ENCODE data around the gene NUP107.

GRCh38 chr12:68789144-68789878 is 102.5 kb downstream of the NUP107 start:
- no peak for TF ChIP-seq ARNTL (CRISPR knock-in tag; IDR thresholded peaks at IDR 0.05; ENCODE audit: borderline replicate concordance, low read depth)
- no peak for TF ChIP-seq CREB5 (CRISPR knock-in tag; IDR thresholded peaks at IDR 0.05; ENCODE audit: low read depth)
- TF ChIP-seq PPARA (CRISPR knock-in tag; IDR thresholded peaks at IDR 0.05; ENCODE audit: borderline replicate concordance): no peak
- no peak for TF ChIP-seq PATZ1 (CRISPR knock-in tag; IDR thresholded peaks at IDR 0.05; ENCODE audit: borderline replicate concordance)
- no peak for TF ChIP-seq ZNF70 (CRISPR knock-in tag; IDR thresholded peaks at IDR 0.05)
- no peak for TF ChIP-seq CSRNP3 (CRISPR knock-in tag; IDR thresholded peaks at IDR 0.05)
- TF ChIP-seq CSDC2 (CRISPR knock-in tag; IDR thresholded peaks at IDR 0.05): no peak
- no peak for TF ChIP-seq ZNF8 (CRISPR knock-in tag; IDR thresholded peaks at IDR 0.05)
- TF ChIP-seq RARB (CRISPR knock-in tag; IDR thresholded peaks at IDR 0.05): no peak
- no peak for TF ChIP-seq POU6F1 (CRISPR knock-in tag; IDR thresholded peaks at IDR 0.05; ENCODE audit: borderline replicate concordance, low read depth)
- no peak for TF ChIP-seq ZFP3 (CRISPR knock-in tag; IDR thresholded peaks at IDR 0.05)
- TF ChIP-seq ISL1 (CRISPR knock-in tag; IDR thresholded peaks at IDR 0.05): no peak
- TF ChIP-seq TOX (CRISPR knock-in tag; IDR thresholded peaks at IDR 0.05; ENCODE audit: borderline replicate concordance): no peak
- TF ChIP-seq ZNF565 (CRISPR knock-in tag; conservative IDR thresholded peaks at IDR 0.05; ENCODE audit: low read depth): no peak
